ENCODE results near the gene ATP11C.

DNA sequence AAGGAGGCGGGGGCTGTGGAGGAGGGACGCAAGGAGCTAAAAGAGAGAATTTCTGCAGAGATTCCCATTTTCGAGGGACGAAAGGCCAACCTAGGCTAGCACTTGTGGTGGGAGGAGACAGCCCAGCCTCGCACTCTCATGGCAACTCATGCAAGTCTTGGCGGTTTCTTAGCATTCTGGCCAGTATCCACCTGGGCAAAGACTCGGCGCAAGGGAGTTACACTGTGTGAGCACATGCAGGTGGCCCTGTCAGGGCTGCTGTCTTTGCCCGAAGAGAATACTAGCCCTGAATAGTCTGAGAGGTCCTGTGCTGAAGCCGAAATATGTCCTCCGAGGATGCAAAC lies 240.4 kb downstream of the ATP11C start:
- TF ChIP-seq, protein P1, sequence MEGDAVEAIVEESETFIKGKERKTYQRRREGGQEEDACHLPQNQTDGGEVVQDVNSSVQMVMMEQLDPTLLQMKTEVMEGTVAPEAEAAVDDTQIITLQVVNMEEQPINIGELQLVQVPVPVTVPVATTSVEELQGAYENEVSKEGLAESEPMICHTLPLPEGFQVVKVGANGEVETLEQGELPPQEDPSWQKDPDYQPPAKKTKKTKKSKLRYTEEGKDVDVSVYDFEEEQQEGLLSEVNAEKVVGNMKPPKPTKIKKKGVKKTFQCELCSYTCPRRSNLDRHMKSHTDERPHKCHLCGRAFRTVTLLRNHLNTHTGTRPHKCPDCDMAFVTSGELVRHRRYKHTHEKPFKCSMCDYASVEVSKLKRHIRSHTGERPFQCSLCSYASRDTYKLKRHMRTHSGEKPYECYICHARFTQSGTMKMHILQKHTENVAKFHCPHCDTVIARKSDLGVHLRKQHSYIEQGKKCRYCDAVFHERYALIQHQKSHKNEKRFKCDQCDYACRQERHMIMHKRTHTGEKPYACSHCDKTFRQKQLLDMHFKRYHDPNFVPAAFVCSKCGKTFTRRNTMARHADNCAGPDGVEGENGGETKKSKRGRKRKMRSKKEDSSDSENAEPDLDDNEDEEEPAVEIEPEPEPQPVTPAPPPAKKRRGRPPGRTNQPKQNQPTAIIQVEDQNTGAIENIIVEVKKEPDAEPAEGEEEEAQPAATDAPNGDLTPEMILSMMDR (IDR thresholded peaks at IDR 0.05): no peak
- TF ChIP-seq EP300 (IDR thresholded peaks at IDR 0.05): no peak

Measured in gastroesophageal sphincter (tissue), 3 donors.